KMS-11 (cell line): Measurements from ENCODE around the gene CDCA3.

Experiments used
- H2AFZ ChIP-seq: fragments of 200-600 bp; sonication (generic); 2 replicates; pipeline ENCODE4 v1.6.1; 2016; ENCODE audit warnings: antibody characterized with exemption, mixed run types, low read depth
- H3K27ac ChIP-seq: fragments of 200-600 bp; sonication (generic); 2 replicates; pipeline ENCODE4 v1.6.1; 2016; ENCODE audit warnings: mild to moderate bottlenecking, mixed run types
- H3K27me3 ChIP-seq: fragments of 200-600 bp; sonication (generic); 2 replicates; pipeline ENCODE4 v1.6.1; 2017; ENCODE audit warnings: mild to moderate bottlenecking, low read depth, mixed run types, moderate library complexity; ENCODE audit not compliant: insufficient read depth
- H3K36me3 ChIP-seq: fragments of 200-600 bp; sonication (generic); 2 replicates; pipeline ENCODE4 v1.6.1; 2017; ENCODE audit warnings: mild to moderate bottlenecking, mixed run types; ENCODE audit not compliant: insufficient read depth
- H3K4me1 ChIP-seq: fragments of 200-600 bp; sonication (generic); 2 replicates; pipeline ENCODE4 v1.6.1; 2016; ENCODE audit warnings: mild to moderate bottlenecking, low read depth, mixed run types; ENCODE audit not compliant: poor library complexity, severe bottlenecking
- H3K4me2 ChIP-seq: fragments of 200-600 bp; sonication (generic); 2 replicates; pipeline ENCODE4 v1.7.0; 2016; ENCODE audit warnings: mild to moderate bottlenecking, mixed run types
- H3K4me3 ChIP-seq: fragments of 200-600 bp; sonication (generic); IDR thresholded peaks from 2 replicates; pipeline ENCODE4 v1.6.1; 2017; ENCODE audit warnings: low read depth, low read length, mixed read lengths; ENCODE audit not compliant: insufficient read depth
- H3K79me2 ChIP-seq: fragments of 200-600 bp; sonication (generic); 2 replicates; pipeline ENCODE4 v1.6.1; 2016; ENCODE audit warnings: low read depth, mixed run types; ENCODE audit not compliant: insufficient read depth
- H3K9ac ChIP-seq: fragments of 200-600 bp; sonication (generic); 2 replicates; pipeline ENCODE4 v1.6.1; 2016; ENCODE audit warnings: mild to moderate bottlenecking, mixed run types
- H4K20me1 ChIP-seq: fragments of 200-600 bp; sonication (generic); 2 replicates; pipeline ENCODE4 v1.6.1; 2016; ENCODE audit warnings: mild to moderate bottlenecking, mixed run types; ENCODE audit not compliant: insufficient read depth
- CTCF ChIP-seq: fragments of 200-600 bp; sonication (generic); conservative IDR thresholded peaks from 2 replicates; pipeline ENCODE4 v1.6.1; 2017; ENCODE audit warnings: low read depth, mild to moderate bottlenecking, antibody characterized with exemption, low read length, moderate library complexity, mixed read lengths

The CDCA3 gene

GRCh38 chr12:6822426-6823135 is 28.5 kb downstream of the CDCA3 start:
- Histone ChIP-seq H3K27ac (no peak overlapping the region), H3K4me2 (no peak overlapping the region), H3K79me2 (no peaks in the 10 kb centered on the region), H3K4me1 (peaks cover 6% of the 10 kb centered on the region), H3K27me3 (peaks cover 66% of the 10 kb centered on the region), H3K36me3 (no peaks in the 10 kb centered on the region), H4K20me1 (no peaks in the 10 kb centered on the region), H2AFZ (no peak overlapping the region), H3K4me3 (no peak overlapping the region), H3K9ac (no peak overlapping the region)
- no peak for TF ChIP-seq CTCF

GRCh38 chr12:6821591-6822425 is 29.3 kb downstream of the CDCA3 start, which contains the start of gene GPR162:
Gene GPR162 (plus strand): TSS chr12:6821821. CDS start chr12:6823899, 2,078 bp downstream.
- no peaks in the 10 kb centered on the region for H4K20me1 ChIP-seq
- H3K27me3 ChIP-seq: peaks cover 60% of the 10 kb centered on the region
- H3K4me2 ChIP-seq: no peak within 1 kb of the TSS
- H3K36me3 ChIP-seq: no peaks in the 10 kb centered on the region
- H3K9ac ChIP-seq: no peak within 1 kb of the TSS
- H3K4me1 ChIP-seq: peaks cover 6% of the 10 kb centered on the region
- no peaks in the 10 kb centered on the region for H3K79me2 ChIP-seq
- TF ChIP-seq CTCF: no peak
- no peak within 1 kb of the TSS for H2AFZ ChIP-seq
- H3K4me3 ChIP-seq: no peak within 1 kb of the TSS
- no peak within 1 kb of the TSS for H3K27ac ChIP-seq

GRCh38 chr12:6820166-6820565 is 30.9 kb downstream of the CDCA3 start:
- H3K36me3 ChIP-seq: no peaks in the 10 kb centered on the region
- TF ChIP-seq CTCF: no peak
- H2AFZ ChIP-seq: no peak overlapping the region
- no peaks in the 10 kb centered on the region for H4K20me1 ChIP-seq
- no peaks in the 10 kb centered on the region for H3K4me1 ChIP-seq
- H3K4me2 ChIP-seq: no peak overlapping the region
- no peak overlapping the region for H3K27ac ChIP-seq
- H3K9ac ChIP-seq: no peak overlapping the region
- H3K27me3 ChIP-seq: peaks cover 48% of the 10 kb centered on the region
- H3K79me2 ChIP-seq: no peaks in the 10 kb centered on the region
- no peak overlapping the region for H3K4me3 ChIP-seq

- H3K9ac ChIP-seq: no peak overlapping the region
- H3K36me3 ChIP-seq: no peaks in the 10 kb centered on the region
- H4K20me1 ChIP-seq: no peaks in the 10 kb centered on the region
- no peak overlapping the region for H3K4me2 ChIP-seq
- TF ChIP-seq CTCF: no peak
- H3K27ac ChIP-seq: no peak overlapping the region
- no peaks in the 10 kb centered on the region for H3K4me1 ChIP-seq
- H3K4me3 ChIP-seq: no peak overlapping the region
- H3K79me2 ChIP-seq: no peaks in the 10 kb centered on the region
- H3K27me3 ChIP-seq: peaks cover 44% of the 10 kb centered on the region
- no peak overlapping the region for H2AFZ ChIP-seq
Measured at GRCh38 chr12:6819106-6820030, 31.7 kb downstream of the CDCA3 start.
